ENCODE data around the gene ZFYVE28. TPM values are rescaled to one million over a fixed set of nuclear protein-coding genes. Genes with fewer than 3 reads are reported as not detected.

ZFYVE28 gene
- total RNA-seq, 5 donors from 2014 or later (not counting 1 experiment from before 2014, with no cell fraction given): 33.4 to 56.2 (median 45.4) TPM

DNA sequence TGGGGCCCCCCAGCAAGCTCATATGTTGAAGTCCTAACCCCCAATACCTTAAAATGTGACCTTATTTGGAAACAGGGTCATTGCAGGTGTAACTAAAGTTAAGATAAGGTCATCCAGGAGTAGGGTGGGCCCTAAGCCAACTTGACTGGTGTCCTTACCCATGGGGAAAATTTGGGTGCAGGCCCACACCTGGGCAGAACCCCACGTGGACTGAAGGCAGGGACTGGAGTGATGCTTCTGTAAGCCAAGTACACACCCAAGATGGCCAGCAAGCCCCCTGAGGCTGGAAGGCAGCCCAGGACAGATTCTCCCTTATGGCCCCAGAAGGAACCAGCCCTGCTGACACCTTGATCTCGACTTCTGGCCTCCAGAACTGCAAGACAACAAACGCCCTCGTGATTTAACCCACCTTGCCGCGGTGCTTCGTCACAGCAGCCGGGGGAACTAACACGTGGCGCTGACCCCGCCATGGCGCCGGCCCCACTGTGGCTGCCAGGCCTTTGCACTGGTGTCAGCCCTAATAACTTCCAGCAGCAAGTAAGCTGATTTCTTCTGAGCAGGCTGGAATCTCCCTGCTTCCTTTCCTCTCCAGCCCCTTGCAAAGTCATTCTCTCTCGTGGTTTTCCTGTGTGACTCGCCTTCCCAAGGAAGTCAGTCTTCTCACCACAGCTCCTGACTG, 133.4 kb downstream of the ZFYVE28 start:
- ChIA-PET CTCF (no interaction called here), POLR2A (no interaction called here)
- no peaks in the 10 kb centered on the region for H3K27me3 Mint-ChIP-seq
- no peak for ATAC-seq (replicated peaks in 1 of 4)
- H3K36me3 Mint-ChIP-seq: no peaks in the 10 kb centered on the region
- Histone ChIP-seq H3K27ac (ENCODE audit: low read length) (no peak overlapping the region), H3K36me3 (ENCODE audit: control insufficient read depth in 2 of 2, extremely low read depth in 1 of 2, insufficient read depth in 1 of 2, low read length in 1 of 2) (peaks cover 0 to 2% of the 10 kb centered on the region in 2 donors), H3K27me3 (replicated peaks in 1 of 2; ENCODE audit: control insufficient read depth in 2 of 2, extremely low read depth in 1 of 2, insufficient read depth in 2 of 2, low read length in 1 of 2) (no peaks in the 10 kb centered on the region), H3K4me1 (ENCODE audit: control insufficient read depth in 1 of 2, extremely low read depth in 1 of 2, insufficient read depth in 2 of 2, low read length in 2 of 2) (peaks cover 30 to 85% of the 10 kb centered on the region in 2 experiments), H3K9me3 (no peaks in the 10 kb centered on the region), H3K4me3 (ENCODE audit: control insufficient read depth in 1 of 2, extremely low read depth in 1 of 2, low read length in 1 of 2) (no peak overlapping the region)
- H3K9me3 Mint-ChIP-seq: peaks cover 0 to 3% (median 0%) of the 10 kb centered on the region in 3 donors
- peak overlapping the region; percentile 19 to 77 for H3K27ac Mint-ChIP-seq
- WGBS (ENCODE audit: insufficient coverage): 77% methylated on average over 14 of the region's 15 CpGs
- peaks cover 38 to 63% (median 59%) of the 10 kb centered on the region in 3 donors for H3K4me1 Mint-ChIP-seq
- H3K4me3 Mint-ChIP-seq: no peak overlapping the region
- peak in 3 of 35 experiments; percentile 2 to 43 (median 23) for DNase-seq

DNA sequence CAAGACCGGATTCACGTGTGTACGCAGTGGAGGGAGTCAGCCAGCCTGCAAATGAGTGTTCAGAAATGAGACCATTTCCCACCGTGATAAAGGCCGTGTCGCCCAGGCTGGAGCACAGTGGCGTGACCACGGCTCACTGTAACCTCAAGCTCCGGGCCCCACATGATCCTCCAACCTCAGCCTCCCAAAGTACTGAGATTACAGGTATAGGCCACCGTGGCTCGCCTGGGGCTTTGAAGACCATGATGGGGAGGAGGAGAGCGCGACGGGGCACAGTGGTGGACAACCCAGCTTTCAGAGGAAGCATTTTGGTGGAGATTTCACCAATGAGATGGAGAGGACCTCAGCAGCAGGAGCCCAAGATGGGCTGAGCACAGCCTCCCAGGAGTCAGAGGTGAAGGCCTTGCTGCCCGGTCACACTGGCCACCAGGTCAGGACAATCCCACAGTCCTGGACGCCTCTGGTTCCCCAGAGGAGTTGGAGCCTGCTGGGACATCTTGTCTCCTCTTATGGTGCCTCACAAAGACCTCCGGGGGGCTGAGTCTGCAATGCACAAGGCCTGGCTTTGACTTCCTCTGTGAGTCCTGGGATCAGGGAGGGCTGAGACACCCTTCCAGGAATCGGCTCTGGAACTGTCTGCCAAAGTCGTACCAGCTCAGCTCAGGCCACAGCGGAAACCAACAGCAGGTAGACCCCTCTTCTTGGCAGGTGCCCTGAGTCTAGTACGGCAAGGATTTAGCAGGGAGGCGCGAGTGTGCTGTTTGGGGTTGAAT, 134.1 kb downstream of the ZFYVE28 start:
- Mint-ChIP-seq H3K27me3 (no peaks in the 10 kb centered on the region), H3K36me3 (no peaks in the 10 kb centered on the region), H3K9me3 (peaks cover 0 to 3% (median 0%) of the 10 kb centered on the region in 3 donors), H3K4me3 (no peak overlapping the region), H3K27ac (peak overlapping the region; percentile 6 to 46), H3K4me1 (peaks cover 34 to 62% (median 54%) of the 10 kb centered on the region in 3 donors)
- no peak overlapping the region for H3K27ac ChIP-seq (ENCODE audit: low read length)
- POLR2A ChIA-PET: no interaction called here
- WGBS (ENCODE audit: insufficient coverage): 94% methylated on average over 14 of the region's 23 CpGs
- peaks cover 23 to 79% of the 10 kb centered on the region in 2 experiments for H3K4me1 ChIP-seq (ENCODE audit: control insufficient read depth in 1 of 2, extremely low read depth in 1 of 2, insufficient read depth in 2 of 2, low read length in 2 of 2)
- peaks cover 0 to 2% of the 10 kb centered on the region in 2 donors for H3K36me3 ChIP-seq (ENCODE audit: control insufficient read depth in 2 of 2, extremely low read depth in 1 of 2, insufficient read depth in 1 of 2, low read length in 1 of 2)
- no peaks in the 10 kb centered on the region for H3K27me3 ChIP-seq (replicated peaks in 1 of 2; ENCODE audit: control insufficient read depth in 2 of 2, extremely low read depth in 1 of 2, insufficient read depth in 2 of 2, low read length in 1 of 2)
- no peak overlapping the region for H3K4me3 ChIP-seq (ENCODE audit: control insufficient read depth in 1 of 2, extremely low read depth in 1 of 2, low read length in 1 of 2)
- DNase-seq (peak in 1 of 35 experiments; percentile 2), ATAC-seq (replicated peaks in 1 of 4) (no peak)
- no peaks in the 10 kb centered on the region for H3K9me3 ChIP-seq
- CTCF ChIA-PET: no interaction called here

DNA sequence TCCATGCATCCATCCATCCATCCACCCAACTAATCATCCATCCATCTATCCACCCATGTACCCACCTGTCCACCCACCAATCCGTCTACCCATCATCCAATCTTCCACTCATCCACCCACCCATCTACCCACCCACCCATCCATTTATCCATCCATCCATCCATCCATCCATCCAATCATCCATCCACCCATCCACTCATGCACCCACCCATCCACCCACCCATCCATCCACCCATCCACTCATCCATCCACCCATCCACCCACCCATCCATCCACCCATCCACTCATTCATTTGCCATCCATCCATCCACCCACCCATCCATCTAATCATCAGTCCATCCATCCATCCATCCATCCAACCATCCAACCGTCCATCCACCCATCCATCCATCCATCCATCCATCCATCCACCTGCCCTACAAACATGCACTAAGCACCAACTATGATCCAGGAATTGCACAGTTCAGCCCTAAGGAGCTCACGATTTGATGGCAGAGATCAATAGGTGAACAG, 135.2 kb downstream of the ZFYVE28 start:
- H3K4me1 Mint-ChIP-seq: peaks cover 34 to 59% (median 51%) of the 10 kb centered on the region in 3 donors
- POLR2A ChIA-PET: interaction anchor here (0.5 to 2.1 kb wide), 3 partner anchors 8 to 173 kb away, joined by 4 to 33 read pairs (median 8); no protein-coding TSS in a partner anchor
- H3K27me3 Mint-ChIP-seq: no peaks in the 10 kb centered on the region

DNA sequence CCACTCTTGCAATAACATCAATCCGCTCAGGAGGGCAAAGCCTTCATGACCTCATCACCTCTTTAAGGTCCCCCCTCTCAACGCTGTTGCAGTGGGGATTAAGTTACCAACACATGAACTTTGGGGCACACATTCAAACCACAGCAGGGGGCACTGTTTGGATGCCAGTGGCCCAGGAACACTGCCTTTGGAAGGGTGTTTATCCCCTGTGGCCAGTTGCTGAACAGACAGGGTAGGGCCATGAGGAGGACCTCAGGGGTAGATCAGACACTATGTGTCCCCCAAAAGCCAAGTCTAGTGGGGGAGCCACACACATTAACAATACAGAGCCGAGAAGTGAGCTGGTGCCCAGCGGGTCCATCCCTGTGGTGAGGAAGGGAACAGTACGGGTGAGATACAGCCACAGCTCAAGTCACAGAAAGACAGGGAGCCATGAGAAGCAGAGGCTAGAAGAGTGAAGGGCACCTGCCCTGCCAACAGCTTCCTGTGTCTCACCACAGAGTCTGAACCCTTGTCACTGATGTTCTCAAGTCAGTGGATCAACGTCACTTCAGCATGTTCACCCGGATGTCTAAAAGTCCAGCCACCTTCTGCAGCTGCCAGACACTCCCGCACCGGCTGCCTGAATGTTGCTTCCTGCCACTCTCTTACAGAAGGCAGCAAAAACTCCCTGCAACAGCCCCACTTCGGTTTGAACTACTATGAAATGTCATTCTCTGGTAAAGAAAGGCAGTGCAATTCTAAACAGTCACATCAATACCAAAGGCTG, 136.7 kb downstream of the ZFYVE28 start:
- H3K4me3 ChIP-seq (ENCODE audit: control insufficient read depth in 1 of 2, extremely low read depth in 1 of 2, low read length in 1 of 2): peak overlapping the region in 1 of 2 donors; percentile 18
- 2% methylated on average over 7 of the region's 10 CpGs for WGBS (ENCODE audit: insufficient coverage)
- peak; percentile 93 to 97 (median 96) for ATAC-seq (replicated peaks in 1 of 4)
- CTCF ChIA-PET: interaction anchor here (0.6 to 1.4 kb wide), 14 partner anchors 9 to 137 kb away, joined by 3 to 28 read pairs (median 5); partner anchors contain the start of genes CFAP99 (in 1 of the 2), HAUS3 (in 1 of the 2), MXD4 (in 1 of the 2) and POLN (in 1 of the 2)
- no peaks in the 10 kb centered on the region for H3K9me3 ChIP-seq
- POLR2A ChIA-PET: interaction anchor here (0.5 to 2.1 kb wide), 12 partner anchors 9 to 270 kb away, joined by 3 to 33 read pairs (median 4); partner anchors contain the start of genes HAUS3 (in 1 of the 2), MXD4 (in 1 of the 2), POLN (in 1 of the 2) and RNF4 (in 1 of the 2)
- DNase-seq: peak; percentile 59 to 97 (median 90)
- peaks cover 20 to 63% of the 10 kb centered on the region in 2 experiments for H3K4me1 ChIP-seq (ENCODE audit: control insufficient read depth in 1 of 2, extremely low read depth in 1 of 2, insufficient read depth in 2 of 2, low read length in 2 of 2)
- peaks cover 34 to 56% (median 49%) of the 10 kb centered on the region in 3 donors for H3K4me1 Mint-ChIP-seq
- peaks cover 0 to 2% of the 10 kb centered on the region in 2 donors for H3K36me3 ChIP-seq (ENCODE audit: control insufficient read depth in 2 of 2, extremely low read depth in 1 of 2, insufficient read depth in 1 of 2, low read length in 1 of 2)
- peak overlapping the region; percentile 52 to 82 (median 65) for H3K4me3 Mint-ChIP-seq
- no peaks in the 10 kb centered on the region for H3K36me3 Mint-ChIP-seq
- no peaks in the 10 kb centered on the region for H3K27me3 Mint-ChIP-seq
- H3K9me3 Mint-ChIP-seq: peaks cover 0 to 3% (median 0%) of the 10 kb centered on the region in 3 donors
- peak overlapping the region; percentile 98 to 99 for H3K27ac Mint-ChIP-seq
- no peaks in the 10 kb centered on the region for H3K27me3 ChIP-seq (replicated peaks in 1 of 2; ENCODE audit: control insufficient read depth in 2 of 2, extremely low read depth in 1 of 2, insufficient read depth in 2 of 2, low read length in 1 of 2)
- peak overlapping the region; percentile 96 for H3K27ac ChIP-seq (ENCODE audit: low read length)

More for the DNA sequence above, 135.2 kb downstream of the ZFYVE28 start:
- H3K27ac Mint-ChIP-seq: peak overlapping the region; percentile 35 to 47
- Histone ChIP-seq H3K27me3 (replicated peaks in 1 of 2; ENCODE audit: control insufficient read depth in 2 of 2, extremely low read depth in 1 of 2, insufficient read depth in 2 of 2, low read length in 1 of 2) (no peaks in the 10 kb centered on the region), H3K4me1 (ENCODE audit: control insufficient read depth in 1 of 2, extremely low read depth in 1 of 2, insufficient read depth in 2 of 2, low read length in 2 of 2) (peaks cover 20 to 68% of the 10 kb centered on the region in 2 experiments), H3K4me3 (ENCODE audit: control insufficient read depth in 1 of 2, extremely low read depth in 1 of 2, low read length in 1 of 2) (no peak overlapping the region), H3K27ac (ENCODE audit: low read length) (peak overlapping the region; percentile 96), H3K9me3 (no peaks in the 10 kb centered on the region), H3K36me3 (ENCODE audit: control insufficient read depth in 2 of 2, extremely low read depth in 1 of 2, insufficient read depth in 1 of 2, low read length in 1 of 2) (peaks cover 0 to 2% of the 10 kb centered on the region in 2 donors)
- H3K36me3 Mint-ChIP-seq: no peaks in the 10 kb centered on the region
- 100% methylated on average over 2 of the region's 3 CpGs for WGBS (ENCODE audit: insufficient coverage)
- no peak overlapping the region for H3K4me3 Mint-ChIP-seq
- CTCF ChIA-PET: no interaction called here
- DNase-seq (no peak), ATAC-seq (replicated peaks in 1 of 4) (no peak)
- H3K9me3 Mint-ChIP-seq: peaks cover 0 to 3% (median 0%) of the 10 kb centered on the region in 3 donors

DNA sequence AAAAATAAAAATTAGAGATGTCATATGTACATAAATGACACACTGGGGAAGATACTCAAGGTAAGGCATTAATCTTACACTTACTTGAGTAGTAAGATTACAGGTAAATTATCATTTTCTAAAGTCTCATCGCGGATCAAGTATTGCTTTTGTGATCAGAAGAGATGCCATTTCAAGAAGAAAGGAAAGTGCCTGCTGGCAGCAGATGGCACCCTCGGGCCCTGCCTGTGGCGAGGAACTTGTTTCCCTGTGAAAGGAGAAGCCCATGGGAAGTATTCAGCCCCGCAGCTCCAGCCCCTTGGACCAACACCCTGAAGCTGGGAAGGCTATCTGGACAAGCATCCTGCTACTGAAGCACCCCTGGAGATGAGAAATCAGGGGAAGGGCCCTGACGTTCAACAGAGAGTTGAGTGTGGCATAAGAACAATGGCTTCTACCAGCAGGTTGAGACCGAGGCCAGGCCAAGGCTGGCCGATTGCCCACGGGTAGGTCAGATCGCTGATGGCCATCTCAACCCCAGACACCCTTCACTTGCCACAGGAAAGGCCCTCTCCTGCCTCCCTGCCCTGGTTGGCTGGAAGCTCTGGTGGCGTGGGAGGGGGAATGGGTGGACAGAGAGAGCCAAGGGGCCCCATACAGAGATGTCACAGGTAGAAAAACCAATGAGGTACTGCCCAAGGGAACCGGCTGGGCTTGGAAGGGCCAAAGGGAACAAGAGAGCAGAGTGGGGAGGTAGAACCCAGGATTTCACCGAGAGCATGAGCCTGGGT, 137.7 kb downstream of the ZFYVE28 start:
- ATAC-seq (replicated peaks in 1 of 4) (no peak), DNase-seq (no peak)
- H3K4me1 Mint-ChIP-seq: peaks cover 34 to 53% (median 48%) of the 10 kb centered on the region in 3 donors
- Histone ChIP-seq H3K27ac (ENCODE audit: low read length) (peak overlapping the region; percentile 96), H3K36me3 (ENCODE audit: control insufficient read depth in 2 of 2, extremely low read depth in 1 of 2, insufficient read depth in 1 of 2, low read length in 1 of 2) (peaks cover 0 to 2% of the 10 kb centered on the region in 2 donors), H3K27me3 (replicated peaks in 1 of 2; ENCODE audit: control insufficient read depth in 2 of 2, extremely low read depth in 1 of 2, insufficient read depth in 2 of 2, low read length in 1 of 2) (no peaks in the 10 kb centered on the region), H3K4me1 (ENCODE audit: control insufficient read depth in 1 of 2, extremely low read depth in 1 of 2, insufficient read depth in 2 of 2, low read length in 2 of 2) (peaks cover 20 to 56% of the 10 kb centered on the region in 2 experiments), H3K9me3 (no peaks in the 10 kb centered on the region), H3K4me3 (ENCODE audit: control insufficient read depth in 1 of 2, extremely low read depth in 1 of 2, low read length in 1 of 2) (no peak overlapping the region)
- H3K27ac Mint-ChIP-seq: peak overlapping the region; percentile 98 to 99
- H3K9me3 Mint-ChIP-seq: peaks cover 0 to 3% (median 0%) of the 10 kb centered on the region in 3 donors
- ChIA-PET CTCF (interaction anchor here (0.7 to 1.1 kb wide), 2 partner anchors 131 to 135 kb away, joined by 3 to 4 read pairs; no protein-coding TSS in a partner anchor), POLR2A (no interaction called here)
- peak overlapping the region in 1 of 3 donors; percentile 82 for H3K4me3 Mint-ChIP-seq
- H3K27me3 Mint-ChIP-seq: no peaks in the 10 kb centered on the region
- H3K36me3 Mint-ChIP-seq: no peaks in the 10 kb centered on the region
- WGBS (ENCODE audit: insufficient coverage): 84% methylated on average over 6 of the region's 13 CpGs
